Testis (tissue), 2 donors: ENCODE measurements around the gene GJB6.

Experiments used
- CTCF ChIP-seq, 3 experiments: fragments of 450-650 bp in 2 of 3; fragments of 200-600 bp in 1 of 3; sonication (generic) in 1 of 3; IDR thresholded peaks; one replicate each; pipeline ENCODE4 v1.5.1; 2016 to 2019; ENCODE audit warnings: antibody characterized with exemption in 3 of 3, mild to moderate bottlenecking in 2 of 3, moderate library complexity in 1 of 3
- POLR2A ChIP-seq: fragments of 450-650 bp; IDR thresholded peaks from one replicate; pipeline ENCODE4 v1.6.1; 2017; ENCODE audit warnings: antibody characterized with exemption, mild to moderate bottlenecking, moderate library complexity

DNA sequence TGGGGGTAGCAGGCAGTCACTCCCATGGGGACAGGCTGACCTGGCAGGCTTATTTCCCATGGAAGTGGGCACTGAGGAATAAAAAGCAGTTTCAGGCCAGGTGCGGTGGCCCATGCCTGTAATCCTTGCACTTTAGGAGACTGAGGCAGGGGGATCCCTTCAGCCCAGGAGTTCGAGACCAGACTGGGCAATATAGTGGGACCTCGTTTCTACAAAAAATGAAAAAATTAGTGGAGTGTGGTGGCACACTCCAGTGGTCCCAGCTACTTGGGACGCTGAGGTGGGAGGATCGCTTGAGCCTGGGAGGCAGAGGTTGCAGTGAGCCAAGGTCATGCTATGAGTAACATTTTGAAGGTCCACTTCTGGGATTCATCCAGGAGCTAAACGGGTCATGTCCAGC, 45.3 kb downstream of the GJB6 start:
- no peak for TF ChIP-seq POLR2A
- TF ChIP-seq CTCF (IDR thresholded peaks at IDR 0.05): no peak
